GM12878 (cell line): Measurements from ENCODE around the gene KCNJ12.
"Not testable (repeated sequence)": the region's sequence is repeated elsewhere in the genome, so short reads cannot be mapped to it uniquely, and the experiment has no call there.

Experiments
- EP300 ChIP-seq, 2 experiments: fragments of 150-350 bp in 1 of 2; IDR thresholded peaks; 2 replicates each; pipeline ENCODE4 v1.6.1; 2011 to 2012; ENCODE audit warnings: low read depth in 2 of 2, low read length in 2 of 2, borderline replicate concordance in 1 of 2, improper control_type of control experiment in 1 of 2, inconsistent platforms in 1 of 2; ENCODE audit not compliant: control insufficient read depth in 1 of 2
- FOS ChIP-seq: IDR thresholded peaks from 3 replicates; pipeline ENCODE4 v1.6.1; 2011; ENCODE audit warnings: borderline replicate concordance; ENCODE audit not compliant: insufficient read length; ENCODE audit errors: extremely low read depth
- JUND ChIP-seq: IDR thresholded peaks from 2 replicates; pipeline ENCODE4 v1.6.1; 2012; ENCODE audit warnings: low read depth, mild to moderate bottlenecking, low read length, improper control_type of control experiment, moderate library complexity
- KDM1A ChIP-seq: fragments of 200-600 bp; sonication (generic); IDR thresholded peaks from 2 replicates; pipeline ENCODE4 v1.6.1; 2016; ENCODE audit warnings: borderline replicate concordance
- MAX ChIP-seq: IDR thresholded peaks from 2 replicates; pipeline ENCODE4 v1.6.1; 2012; ENCODE audit warnings: low read depth, low read length, improper control_type of control experiment
- POLR2A ChIP-seq: IDR thresholded peaks from 2 replicates; pipeline ENCODE4 v1.6.1; 2011; ENCODE audit warnings: low read depth, mild to moderate bottlenecking, low read length
- RELA ChIP-seq: fragments of 450-650 bp; IDR thresholded peaks from 2 replicates; pipeline ENCODE4 v1.8.0; 2014; ENCODE audit warnings: borderline replicate concordance; ENCODE audit not compliant: partially characterized antibody
- REST ChIP-seq: IDR thresholded peaks from 2 replicates; pipeline ENCODE4 v1.6.1; 2012; ENCODE audit warnings: mild to moderate bottlenecking, low read depth, low read length
- SRF ChIP-seq, 2 experiments: IDR thresholded peaks; 2 replicates each; pipeline ENCODE4 v1.6.1; 2011; ENCODE audit warnings: low read depth in 2 of 2, low read length in 2 of 2, mild to moderate bottlenecking in 1 of 2, moderate library complexity in 1 of 2
- TF ChIP-seq, protein P1 (sequence below), 3 experiments: IDR thresholded peaks in 2 of 3; conservative IDR thresholded peaks in 1 of 3; 2 replicates each; pipeline ENCODE4 v1.5.1; 2011; ENCODE audit warnings: low read depth in 3 of 3, low read length in 3 of 3, mild to moderate bottlenecking in 3 of 3, control low read depth in 2 of 3, moderate library complexity in 2 of 3, inconsistent platforms in 1 of 3, mixed read lengths in 1 of 3; ENCODE audit not compliant: control insufficient read depth in 2 of 3, insufficient read depth in 1 of 3; ENCODE audit errors: extremely low read depth in 1 of 3
- TF ChIP-seq, protein P2 (sequence below): fragments of 450-650 bp; IDR thresholded peaks from 2 replicates; pipeline ENCODE4 v1.6.1; 2018; ENCODE audit warnings: borderline replicate concordance, mild to moderate bottlenecking; ENCODE audit not compliant: partially characterized antibody

DNA sequence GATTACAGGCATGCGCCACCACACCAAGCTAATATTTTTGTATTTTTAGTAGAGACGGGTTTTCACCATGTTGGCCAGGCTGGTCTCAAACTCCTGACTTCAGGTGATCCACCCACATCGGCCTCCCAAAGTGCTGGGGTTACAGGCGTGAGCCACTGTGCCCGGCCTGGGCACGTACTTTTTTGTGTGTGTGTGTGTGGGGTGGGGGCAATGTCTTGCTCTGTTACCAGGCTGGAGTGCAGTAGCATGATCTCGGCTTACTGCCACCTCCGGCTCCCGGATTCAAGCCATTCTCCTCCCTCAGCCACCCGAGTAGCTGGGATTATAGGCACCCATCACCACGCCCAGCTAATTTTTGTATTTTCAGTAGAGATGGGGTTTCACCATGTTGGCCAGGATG is 36.6 kb upstream of the KCNJ12 start:
- TF ChIP-seq, protein P1, sequence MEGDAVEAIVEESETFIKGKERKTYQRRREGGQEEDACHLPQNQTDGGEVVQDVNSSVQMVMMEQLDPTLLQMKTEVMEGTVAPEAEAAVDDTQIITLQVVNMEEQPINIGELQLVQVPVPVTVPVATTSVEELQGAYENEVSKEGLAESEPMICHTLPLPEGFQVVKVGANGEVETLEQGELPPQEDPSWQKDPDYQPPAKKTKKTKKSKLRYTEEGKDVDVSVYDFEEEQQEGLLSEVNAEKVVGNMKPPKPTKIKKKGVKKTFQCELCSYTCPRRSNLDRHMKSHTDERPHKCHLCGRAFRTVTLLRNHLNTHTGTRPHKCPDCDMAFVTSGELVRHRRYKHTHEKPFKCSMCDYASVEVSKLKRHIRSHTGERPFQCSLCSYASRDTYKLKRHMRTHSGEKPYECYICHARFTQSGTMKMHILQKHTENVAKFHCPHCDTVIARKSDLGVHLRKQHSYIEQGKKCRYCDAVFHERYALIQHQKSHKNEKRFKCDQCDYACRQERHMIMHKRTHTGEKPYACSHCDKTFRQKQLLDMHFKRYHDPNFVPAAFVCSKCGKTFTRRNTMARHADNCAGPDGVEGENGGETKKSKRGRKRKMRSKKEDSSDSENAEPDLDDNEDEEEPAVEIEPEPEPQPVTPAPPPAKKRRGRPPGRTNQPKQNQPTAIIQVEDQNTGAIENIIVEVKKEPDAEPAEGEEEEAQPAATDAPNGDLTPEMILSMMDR (IDR thresholded peaks at IDR 0.05 in 2 of 3, conservative IDR thresholded peaks at IDR 0.05 in 1 of 3; ENCODE audit: control insufficient read depth in 2 of 3, extremely low read depth in 1 of 3, insufficient read depth in 1 of 3, low read depth in 3 of 3, low read length in 3 of 3), result not testable (repeated sequence)
- TF ChIP-seq REST; KDM1A; EP300 (IDR thresholded peaks at IDR 0.05; ENCODE audit: borderline replicate concordance in 1 of 2, control insufficient read depth in 1 of 2, low read depth in 2 of 2, low read length in 2 of 2); FOS; POLR2A; SRF (IDR thresholded peaks at IDR 0.05; ENCODE audit: low read depth in 2 of 2, low read length in 2 of 2); RELA; MAX; JUND: not testable (repeated sequence)
- TF ChIP-seq, protein P2, sequence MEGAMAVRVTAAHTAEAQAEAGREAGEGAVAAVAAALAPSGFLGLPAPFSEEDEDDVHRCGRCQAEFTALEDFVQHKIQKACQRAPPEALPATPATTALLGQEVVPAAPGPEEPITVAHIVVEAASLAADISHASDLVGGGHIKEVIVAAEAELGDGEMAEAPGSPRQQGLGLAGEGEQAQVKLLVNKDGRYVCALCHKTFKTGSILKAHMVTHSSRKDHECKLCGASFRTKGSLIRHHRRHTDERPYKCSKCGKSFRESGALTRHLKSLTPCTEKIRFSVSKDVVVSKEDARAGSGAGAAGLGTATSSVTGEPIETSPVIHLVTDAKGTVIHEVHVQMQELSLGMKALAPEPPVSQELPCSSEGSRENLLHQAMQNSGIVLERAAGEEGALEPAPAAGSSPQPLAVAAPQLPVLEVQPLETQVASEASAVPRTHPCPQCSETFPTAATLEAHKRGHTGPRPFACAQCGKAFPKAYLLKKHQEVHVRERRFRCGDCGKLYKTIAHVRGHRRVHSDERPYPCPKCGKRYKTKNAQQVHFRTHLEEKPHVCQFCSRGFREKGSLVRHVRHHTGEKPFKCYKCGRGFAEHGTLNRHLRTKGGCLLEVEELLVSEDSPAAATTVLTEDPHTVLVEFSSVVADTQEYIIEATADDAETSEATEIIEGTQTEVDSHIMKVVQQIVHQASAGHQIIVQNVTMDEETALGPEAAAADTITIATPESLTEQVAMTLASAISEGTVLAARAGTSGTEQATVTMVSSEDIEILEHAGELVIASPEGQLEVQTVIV, result not testable (repeated sequence)
